GM12878 (cell line): Measurements from ENCODE around the gene PTX4. TPM values are rescaled to one million over a fixed set of nuclear protein-coding genes. Genes with fewer than 3 reads are reported as not detected.
A peak's percentile ranks its signal among the peaks of the same experiment; 100 is the strongest.

Source experiments
- ATAC-seq: fragments of 200-7000 bp; cut with Tn5 transposase; 3 replicates; pipeline ENCODE4 v1.9.1; 2020; ENCODE audit warnings: mild to moderate bottlenecking, moderate library complexity
- BruUV-seq: library from RNA; stranded (reverse); fragments of 400-500 nt; replicated peaks from 2 replicates; lab custom pipeline; 2021; lab: Mats Ljungman, UMichigan
- CTCF ChIA-PET: fragments of 300-600 bp; sonication (Branson Sonifier 250); formaldehyde crosslinking; extraction: SDS; loops from one replicate; lab custom pipeline; 2021; ENCODE audit warnings: inconsistent platforms; lab: Yijun Ruan, JAX
- POLR2A ChIA-PET: fragments of 350-600 bp; formaldehyde crosslinking; extraction: SDS; loops from one replicate; lab custom pipeline; 2021; ENCODE audit warnings: inconsistent platforms; lab: Charles Lee
- RAD21 ChIA-PET: fragments of 300-600 bp; sonication (Branson Sonifier 250); formaldehyde crosslinking; loops from one replicate; lab custom pipeline; 2023; ENCODE audit warnings: antibody characterized with exemption; ENCODE audit not compliant: unreplicated experiment; lab: Charles Lee
- SMC1A ChIA-PET: fragments of 300-600 bp; sonication (Branson Sonifier 250); formaldehyde crosslinking; loops from one replicate; lab custom pipeline; 2023; ENCODE audit not compliant: unreplicated experiment, uncharacterized antibody; lab: Charles Lee
- DNase-seq: peaks from one replicate; pipeline ENCODE4 v3.0.0-alpha.2; 2011; ENCODE audit warnings: low read depth, low spot score
- FAIRE-seq: peaks from 3 replicates; lab custom pipeline; 2011; peaks lifted over from hg19 to GRCh38; lab: Jason Lieb, UNC
- H2AFZ ChIP-seq: 2 replicates; pipeline ENCODE4 v1.6.0; 2011; ENCODE audit warnings: low read depth, low read length, control low read depth; ENCODE audit not compliant: control insufficient read depth
- H3K27ac ChIP-seq: 2 replicates; pipeline ENCODE4 v1.5.1; 2011; ENCODE audit warnings: control low read depth; ENCODE audit not compliant: control insufficient read depth, insufficient read depth
- H3K27me3 ChIP-seq, 2 experiments: replicated peaks in 1 of 2; 2 replicates each; pipeline versions ENCODE4 v1.6.0 to v1.6.1; 2011; ENCODE audit warnings: low read length in 1 of 2; ENCODE audit not compliant: control insufficient read depth in 2 of 2, insufficient read depth in 2 of 2
- H3K36me3 ChIP-seq, 2 experiments: 2 replicates each; pipeline ENCODE4 v1.5.1; 2011; ENCODE audit warnings: low read length in 1 of 2; ENCODE audit not compliant: control insufficient read depth in 2 of 2, insufficient read depth in 2 of 2
- H3K4me1 ChIP-seq: 2 replicates; pipeline ENCODE4 v1.6.1; 2011; ENCODE audit warnings: mild to moderate bottlenecking, low read length, moderate library complexity, mixed read lengths; ENCODE audit not compliant: control insufficient read depth, insufficient read depth
- H3K4me2 ChIP-seq: 2 replicates; pipeline ENCODE4 v1.6.0; 2011; ENCODE audit warnings: control low read depth; ENCODE audit not compliant: control insufficient read depth, insufficient read depth
- H3K4me3 ChIP-seq: fragments of 200-600 bp; sonication (generic); 2 replicates; pipeline ENCODE4 v1.5.1; 2016
- H3K79me2 ChIP-seq: 2 replicates; pipeline ENCODE4 v1.6.0; 2011; ENCODE audit warnings: low read length; ENCODE audit not compliant: control insufficient read depth, insufficient read depth
- H3K9ac ChIP-seq: 2 replicates; pipeline ENCODE4 v1.8.0; 2011; ENCODE audit warnings: low read length, control low read depth, mixed read lengths; ENCODE audit not compliant: control insufficient read depth, insufficient read depth
- H3K9me3 ChIP-seq: replicated peaks from 3 replicates; pipeline ENCODE4 v1.5.1; 2011; ENCODE audit warnings: mild to moderate bottlenecking, low read length; ENCODE audit not compliant: control insufficient read depth, insufficient read depth
- H4K20me1 ChIP-seq: 2 replicates; pipeline ENCODE4 v1.6.0; 2011; ENCODE audit not compliant: control insufficient read depth, insufficient read depth
- CBX3 ChIP-seq: fragments of 200-600 bp; sonication (generic); IDR thresholded peaks from 2 replicates; pipeline ENCODE4 v1.6.1; 2016; ENCODE audit warnings: low read depth, borderline replicate concordance
- CHD2 ChIP-seq: IDR thresholded peaks from 2 replicates; pipeline ENCODE4 v1.6.1; 2011; ENCODE audit warnings: low read depth, low read length, improper control_type of control experiment, borderline replicate concordance
- CTCF ChIP-seq, 3 experiments: IDR thresholded peaks in 2 of 3; conservative IDR thresholded peaks in 1 of 3; 2 replicates each; pipeline ENCODE4 v1.5.1; 2011; ENCODE audit warnings: low read depth in 3 of 3, low read length in 3 of 3, mild to moderate bottlenecking in 3 of 3, control low read depth in 2 of 3, moderate library complexity in 2 of 3, inconsistent platforms in 1 of 3, mixed read lengths in 1 of 3; ENCODE audit not compliant: control insufficient read depth in 2 of 3, insufficient read depth in 1 of 3; ENCODE audit errors: extremely low read depth in 1 of 3
- CUX1 ChIP-seq: IDR thresholded peaks from 2 replicates; pipeline ENCODE4 v1.6.1; 2012; ENCODE audit warnings: improper control_type of control experiment, low read depth, low read length; ENCODE audit not compliant: insufficient replicate concordance
- DPF2 ChIP-seq: fragments of 450-650 bp; IDR thresholded peaks from 2 replicates; pipeline ENCODE4 v1.6.1; 2017; ENCODE audit warnings: mild to moderate bottlenecking
- E2F4 ChIP-seq: IDR thresholded peaks from 2 replicates; pipeline ENCODE4 v1.6.1; 2012; ENCODE audit warnings: low read depth, low read length, improper control_type of control experiment
- HDAC6 ChIP-seq: fragments of 200-600 bp; sonication (generic); IDR thresholded peaks from one replicate; pipeline ENCODE4 v1.8.0; 2017; ENCODE audit warnings: antibody characterized with exemption; ENCODE audit not compliant: unreplicated experiment
- HDGF ChIP-seq: fragments of 450-650 bp; IDR thresholded peaks from 2 replicates; pipeline ENCODE4 v1.6.1; 2016; ENCODE audit warnings: antibody characterized with exemption
- LARP7 ChIP-seq: fragments of 450-650 bp; IDR thresholded peaks from 2 replicates; pipeline ENCODE4 v1.6.1; 2017; ENCODE audit warnings: mild to moderate bottlenecking
- MAX ChIP-seq: IDR thresholded peaks from 2 replicates; pipeline ENCODE4 v1.6.1; 2012; ENCODE audit warnings: low read depth, low read length, improper control_type of control experiment
- NR2C1 ChIP-seq: fragments of 450-650 bp; IDR thresholded peaks from 2 replicates; pipeline ENCODE4 v1.6.1; 2017; ENCODE audit warnings: antibody characterized with exemption, mild to moderate bottlenecking, moderate library complexity
- RUNX3 ChIP-seq: IDR thresholded peaks from 2 replicates; pipeline ENCODE4 v1.6.1; 2012; ENCODE audit warnings: low read length, inconsistent platforms
- SMARCA5 ChIP-seq: fragments of 450-650 bp; IDR thresholded peaks from 2 replicates; pipeline ENCODE4 v1.6.1; 2017; ENCODE audit warnings: mild to moderate bottlenecking
- WGBS: methylation state at CpG from one replicate; pipeline ENCODE4 v1.1.6; 2016; ENCODE audit warnings: low lambda C conversion rate; ENCODE audit not compliant: insufficient replicate concordance, insufficient coverage; ENCODE audit errors: missing lambda C conversion rate; 5-methylcytosine and 5-hydroxymethylcytosine counted together
- in situ Hi-C: fragments of 300-500 bp; cut with MboI; formaldehyde crosslinking; loops from 9 replicates; pipeline ENCODE4 v1.14.3; 2018; ENCODE audit warnings: mixed read lengths
- intact Hi-C: fragments of 100-400 bp; cut with micrococcal nuclease; formaldehyde crosslinking; loops from one replicate; pipeline ENCODE4 v1.14.2; 2022; ENCODE audit not compliant: unreplicated experiment
- polyA plus RNA-seq, 11 experiments: library from polyadenylated mRNA; depleted of rRNA in 4 of 11; unstranded in 6 of 11; stranded (reverse) in 5 of 11; fragments of >200 nt; fragmentation: Nextera tagmentation in 4 of 11; fragmentation: Illumina TruSeq in 1 of 11; extraction: Ambion mirVana in 4 of 11; extraction: Trizol in 1 of 11; gene quantifications; 1 replicate in 1 of 11; 2 replicates in 10 of 11; pipeline versions ENCODE4 v1.2.1 to v1.2.3, GENCODE V29; 2011 to 2016; ENCODE audit warnings: inconsistent platforms in 2 of 11, missing spikeins in 2 of 11, low read depth in 1 of 11
- total RNA-seq, 4 experiments: library from RNA; depleted of rRNA in 3 of 4; stranded (reverse); fragments of >200 nt in 3 of 4; fragmentation: Illumina TruSeq in 1 of 4; extraction: Trizol in 1 of 4; gene quantifications; 2 replicates each; pipeline versions ENCODE4 v1.2.1 to v1.2.3, GENCODE V29; 2013 to 2021

PTX4 gene
- total and polyA plus RNA-seq, 10 of the 15 experiments (the other 5 are each of a cell fraction or from before 2014, with no cell fraction given) = not detected

- Histone ChIP-seq H2AFZ (peak within 1 kb of the TSS; percentile 96), H3K36me3 (peaks cover under 1 to 7% of the 10 kb centered on the region in 2 experiments; a peak in 3 of 4 replicates), H3K79me2 (peaks cover 17% of the 10 kb centered on the region), H3K27me3 (no peaks in the 10 kb centered on the region), H3K9me3 (no peaks in the 10 kb centered on the region), H3K9ac (peak within 1 kb of the TSS; percentile 92), H3K4me3 (peak within 1 kb of the TSS; percentile 95), H3K4me1 (peaks cover 6% of the 10 kb centered on the region), H3K27ac (peak within 1 kb of the TSS; percentile 94), H4K20me1 (no peaks in the 10 kb centered on the region), H3K4me2 (peak within 1 kb of the TSS; percentile 94)
- intact Hi-C loops (no loop called here), in situ Hi-C loops (no loop called here)
- ATAC-seq (peak; percentile 93), DNase-seq (no peak), FAIRE-seq (peak; percentile 89)
- ChIA-PET CTCF (interaction anchor here (0.7 to 1.8 kb wide), 2 partner anchors 64 to 281 kb away, joined by 3 to 6 read pairs; no protein-coding TSS in a partner anchor), SMC1A (interaction anchor here (1.2 kb wide), 1 partner anchor 9 kb away, joined by 3 read pairs; no protein-coding TSS in a partner anchor), POLR2A (interaction anchor here (0.5 to 1.8 kb wide), 6 partner anchors 15 to 227 kb away, joined by 3 to 7 read pairs (median 4); partner anchors contain the start of genes JPT2 and UQCC4), RAD21 (no interaction called here)
- WGBS = 1% methylated on average over 52 of the region's 89 CpGs
- no TSS peak for BruUV-seq
- TF ChIP-seq CUX1 (no peak), CHD2 (no peak), NR2C1 (peak; percentile 69), DPF2 (0 out of 2 replicates have a peak, but pooled peaks have one; percentile 32), RUNX3 (no peak), MAX (peak; percentile 78; the same call in 1 of the 2 replicates), CBX3 (no peak), HDGF (0 out of 2 replicates have a peak, but pooled peaks have one; percentile 49), LARP7 (peak; percentile 95), SMARCA5 (0 out of 2 replicates have a peak, but pooled peaks have one; percentile 47), CTCF (IDR thresholded peaks at IDR 0.05 in 2 of 3, conservative IDR thresholded peaks at IDR 0.05 in 1 of 3; ENCODE audit: control insufficient read depth in 2 of 3, extremely low read depth in 1 of 3, insufficient read depth in 1 of 3, low read depth in 3 of 3, low read length in 3 of 3) (no peak), E2F4 (no peak), HDAC6 (peak; percentile 35)
Observed at GRCh38 chr16:1492923-1493745, 4.4 kb upstream of the PTX4 start, which contains the start of gene TELO2. Gene TELO2 (plus strand): TSS chr16:1493360. CDS start chr16:1494282, 922 bp downstream.
